GM12891 (cell line): ENCODE data around the gene SLC15A1.

Experiments used
- POLR2A ChIP-seq: IDR thresholded peaks from 2 replicates; pipeline ENCODE4 v1.6.1; 2011; ENCODE audit warnings: low read depth, low read length, control low read depth
- POLR2AphosphoS5 ChIP-seq: IDR thresholded peaks from 2 replicates; pipeline ENCODE4 v1.6.1; 2011; ENCODE audit warnings: low read depth, low read length, control low read depth
- SPI1 ChIP-seq: IDR thresholded peaks from 2 replicates; pipeline ENCODE4 v1.6.1; 2011; ENCODE audit warnings: low read depth, low read length, control low read depth
- TAF1 ChIP-seq: IDR thresholded peaks from 2 replicates; pipeline ENCODE4 v1.6.1; 2011; ENCODE audit warnings: low read depth, low read length, control low read depth

- TF ChIP-seq TAF1 (no peak), POLR2A (no peak), POLR2AphosphoS5 (no peak), SPI1 (no peak)
Measured at GRCh38 chr13:98652721-98653462, 99.6 kb downstream of the SLC15A1 start.
